SK-N-SH (cell line): Measurements from ENCODE around the gene TRPM3. TPM values are rescaled to one million over a fixed set of nuclear protein-coding genes. Genes with fewer than 3 reads are reported as not detected.

Experiments
- CTCF ChIA-PET: fragments of 300-600, 350-600 bp; formaldehyde crosslinking; extraction: SDS; loops from one replicate; lab custom pipeline; 2021; lab: Yijun Ruan, JAX
- POLR2A ChIA-PET: fragments of 350-600 bp; sonication (Branson Sonifier 250); formaldehyde crosslinking; extraction: SDS; loops from one replicate; lab custom pipeline; 2020; ENCODE audit warnings: antibody characterized with exemption, inconsistent platforms; lab: Yijun Ruan, JAX
- DNase-seq: peaks from one replicate; pipeline ENCODE4 v3.0.0; 2012
- H2AFZ ChIP-seq: fragments of 200-600 bp; sonication (generic); 2 replicates; pipeline ENCODE4 v1.8.1; 2016; ENCODE audit warnings: antibody characterized with exemption, mild to moderate bottlenecking, low read depth
- H3F3A ChIP-seq: fragments of 200-600 bp; sonication (generic); replicated peaks from 2 replicates; pipeline ENCODE3; 2016; ENCODE audit warnings: antibody characterized with exemption, mild to moderate bottlenecking; ENCODE audit not compliant: insufficient read depth
- H3K27ac ChIP-seq, 2 experiments: fragments of 200-500 bp in 1 of 2; fragments of 200-600 bp in 1 of 2; sonication (Bioruptor generic) in 1 of 2; sonication (generic), shearing (Covaris generic) in 1 of 2; 2 replicates each; pipeline versions ENCODE4 v1.5.1 to v1.6.1; 2014 to 2016; ENCODE audit warnings: low read depth in 2 of 2, inconsistent platforms in 1 of 2, low read length in 1 of 2, mild to moderate bottlenecking in 1 of 2, mixed read lengths in 1 of 2
- H3K27me3 ChIP-seq: fragments of 200-600 bp; sonication (generic), shearing (Covaris generic); 2 replicates; pipeline ENCODE4 v1.6.1; 2016; ENCODE audit warnings: mixed run types; ENCODE audit not compliant: insufficient read depth
- H3K36me3 ChIP-seq, 2 experiments: fragments of 200-500 bp in 1 of 2; fragments of 200-600 bp in 1 of 2; sonication (Bioruptor generic) in 1 of 2; sonication (generic) in 1 of 2; replicated peaks in 1 of 2; 2 replicates each; pipeline versions ENCODE3 to v1.5.1; 2014 to 2016; ENCODE audit warnings: low read length in 1 of 2, mild to moderate bottlenecking in 1 of 2; ENCODE audit not compliant: insufficient read depth in 2 of 2, control insufficient read depth in 1 of 2
- H3K4me1 ChIP-seq, 2 experiments: fragments of 200-500 bp in 1 of 2; fragments of 200-600 bp in 1 of 2; sonication (Bioruptor generic) in 1 of 2; sonication (generic), shearing (Covaris generic) in 1 of 2; 2 replicates each; pipeline versions ENCODE4 v1.5.1 to v1.6.1; 2014 to 2016; ENCODE audit warnings: low read depth in 1 of 2, low read length in 1 of 2, mixed run types in 1 of 2; ENCODE audit not compliant: insufficient read depth in 2 of 2, control insufficient read depth in 1 of 2
- H3K4me2 ChIP-seq: fragments of 200-600 bp; sonication (generic), shearing (Covaris generic); 2 replicates; pipeline ENCODE4 v1.6.1; 2017; ENCODE audit warnings: mixed run types
- H3K4me3 ChIP-seq, 2 experiments: fragments of 200-500 bp in 1 of 2; fragments of 200-600 bp in 1 of 2; sonication (Bioruptor generic) in 1 of 2; sonication (generic), shearing (Covaris generic) in 1 of 2; 2 replicates each; pipeline versions ENCODE4 v1.5.1 to v1.8.1; 2014 to 2016; ENCODE audit warnings: low read depth in 2 of 2, inconsistent platforms in 1 of 2, low read length in 1 of 2, mild to moderate bottlenecking in 1 of 2, mixed read lengths in 1 of 2, moderate library complexity in 1 of 2
- H3K79me2 ChIP-seq: fragments of 200-600 bp; sonication (generic); 2 replicates; pipeline ENCODE4 v1.8.1; 2017; ENCODE audit warnings: mild to moderate bottlenecking; ENCODE audit not compliant: insufficient read depth
- H3K9ac ChIP-seq: fragments of 200-600 bp; sonication (generic); 2 replicates; pipeline ENCODE4 v1.6.1; 2017; ENCODE audit warnings: mixed run types
- H3K9me2 ChIP-seq: fragments of 200-600 bp; sonication (generic); 2 replicates; pipeline ENCODE4 v1.6.1; 2017; ENCODE audit warnings: mixed run types
- H3K9me3 ChIP-seq: fragments of 200-600 bp; sonication (generic); 2 replicates; pipeline ENCODE4 v1.6.1; 2017; ENCODE audit warnings: mixed run types, mild to moderate bottlenecking, moderate library complexity
- H4K20me1 ChIP-seq: fragments of 200-600 bp; sonication (generic); 2 replicates; pipeline ENCODE4 v1.6.1; 2017; ENCODE audit warnings: mild to moderate bottlenecking, mixed run types; ENCODE audit not compliant: insufficient read depth
- CHD2 ChIP-seq: fragments of 150-350 bp; IDR thresholded peaks from 2 replicates; pipeline ENCODE4 v1.6.1; 2018; ENCODE audit warnings: low read length; ENCODE audit not compliant: partially characterized antibody
- CTCF ChIP-seq: fragments of 200-600 bp; sonication (generic); IDR thresholded peaks from 2 replicates; pipeline ENCODE4 v1.6.1; 2017; ENCODE audit warnings: antibody characterized with exemption, mild to moderate bottlenecking, moderate library complexity
- ELF1 ChIP-seq: IDR thresholded peaks from 2 replicates; pipeline ENCODE4 v1.4.0; 2012
- FOSL2 ChIP-seq: IDR thresholded peaks from 2 replicates; pipeline ENCODE4 v1.4.0; 2012; ENCODE audit warnings: low read depth, mild to moderate bottlenecking, moderate library complexity, borderline replicate concordance
- GATA2 ChIP-seq: sonication (generic); formaldehyde crosslinking; IDR thresholded peaks from 2 replicates; pipeline ENCODE4 v1.5.0; 2020; ENCODE audit warnings: mild to moderate bottlenecking, missing genetic modification reagents
- MXI1 ChIP-seq: IDR thresholded peaks from 2 replicates; pipeline ENCODE4 v1.6.1; 2012; ENCODE audit warnings: mild to moderate bottlenecking, low read depth, low read length, improper control_type of control experiment
- PBX3 ChIP-seq: IDR thresholded peaks from 2 replicates; pipeline ENCODE4; 2012
- POLR2AphosphoS5 ChIP-seq: IDR thresholded peaks from 2 replicates; pipeline ENCODE4 v1.6.1; 2012; ENCODE audit warnings: low read depth, low read length
- RAD21 ChIP-seq: IDR thresholded peaks from 2 replicates; pipeline ENCODE4 v1.6.1; 2012; ENCODE audit warnings: mild to moderate bottlenecking, low read length
- RCOR1 ChIP-seq: fragments of 150-350 bp; IDR thresholded peaks from 2 replicates; pipeline ENCODE4 v1.6.1; 2017; ENCODE audit warnings: antibody characterized with exemption, low read length
- REST ChIP-seq: IDR thresholded peaks from 2 replicates; pipeline ENCODE4 v1.6.1; 2012; ENCODE audit warnings: mild to moderate bottlenecking, low read depth, low read length, moderate library complexity
- RXRA ChIP-seq: IDR thresholded peaks from 2 replicates; pipeline ENCODE4 v1.4.0; 2012; ENCODE audit warnings: low read depth, mild to moderate bottlenecking, borderline replicate concordance
- SMC3 ChIP-seq: IDR thresholded peaks from 2 replicates; pipeline ENCODE4 v1.6.1; 2012; ENCODE audit warnings: low read depth, low read length, improper control_type of control experiment
- TAF1 ChIP-seq: IDR thresholded peaks from 2 replicates; pipeline ENCODE4 v1.6.1; 2012; ENCODE audit warnings: low read depth, mild to moderate bottlenecking, low read length, moderate library complexity, borderline replicate concordance
- TEAD4 ChIP-seq: IDR thresholded peaks from 2 replicates; pipeline ENCODE4 v1.4.0; 2012; ENCODE audit warnings: mild to moderate bottlenecking, borderline replicate concordance; ENCODE audit not compliant: insufficient read depth
- YY1 ChIP-seq: IDR thresholded peaks from 2 replicates; pipeline ENCODE4 v1.4.0; 2012; ENCODE audit warnings: low read depth, mild to moderate bottlenecking
- WGBS: methylation state at CpG from one replicate; pipeline ENCODE4 v1.1.6; 2017; ENCODE audit warnings: low lambda C conversion rate; 5-methylcytosine and 5-hydroxymethylcytosine counted together
- polyA plus RNA-seq, 3 experiments: library from polyadenylated mRNA; depleted of rRNA; stranded (reverse); fragments of >200 nt; gene quantifications; 2 replicates each; pipeline ENCODE4 v1.2.3, GENCODE V29; 2012

Gene TRPM3
- polyA plus RNA-seq, 1 of the 3 experiments (the other 2 are of a cell fraction) = not detected

- no peak for DNase-seq
- TF ChIP-seq SMC3 = peak; percentile 49
- peak; percentile 86 for TF ChIP-seq RAD21
- TF ChIP-seq RCOR1 = no peak
- TF ChIP-seq CTCF = peak; percentile 83
- Histone ChIP-seq H3K9me3 (no peaks in the 10 kb centered on the region), H3K27ac (no peak overlapping the region), H3K4me3 (peak overlapping the region in 1 of 2 experiments; percentile 24; a peak in 2 of 4 replicates), H3F3A (no peaks in the 10 kb centered on the region), H3K36me3 (no peaks in the 10 kb centered on the region), H3K27me3 (peaks cover 34% of the 10 kb centered on the region), H4K20me1 (no peaks in the 10 kb centered on the region), H3K9ac (no peak overlapping the region), H3K9me2 (no peaks in the 10 kb centered on the region), H3K4me1 (no peaks in the 10 kb centered on the region), H3K79me2 (no peaks in the 10 kb centered on the region), H2AFZ (no peak overlapping the region), H3K4me2 (peak overlapping the region; percentile 68)
- 21% methylated on average over 15 of the region's 15 CpGs for WGBS
- CTCF ChIA-PET = interaction anchor here (0.7 to 3.1 kb wide), 34 partner anchors 9 to 1179 kb away, joined by 3 to 80 read pairs (median 4); no protein-coding TSS in a partner anchor
- POLR2A ChIA-PET = no interaction called here
Observed at GRCh38 chr9:70639853-70640814, 481.3 kb downstream of the TRPM3 start.

DNA sequence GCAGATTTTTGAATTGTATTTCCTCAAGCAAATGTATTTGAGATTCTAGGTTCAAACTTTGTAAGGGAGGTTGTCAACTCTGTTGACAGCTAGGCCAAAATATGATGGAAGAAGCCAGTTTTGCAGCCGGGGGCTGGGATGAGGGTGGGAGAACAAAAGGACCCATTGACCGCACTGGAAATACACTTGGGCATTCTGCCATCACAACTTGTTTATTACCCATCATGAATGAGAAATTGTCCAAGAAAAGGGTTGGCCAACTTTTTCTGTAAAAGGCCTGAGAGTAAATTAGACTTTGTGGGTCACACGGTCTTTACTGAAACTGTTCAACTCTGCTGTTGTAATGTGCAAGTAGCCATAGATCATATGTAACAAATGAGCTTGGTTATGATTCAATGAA is 485.6 kb downstream of the TRPM3 start:
- Histone ChIP-seq H3F3A (no peaks in the 10 kb centered on the region), H3K4me2 (no peak overlapping the region), H3K79me2 (no peaks in the 10 kb centered on the region), H3K9me3 (no peaks in the 10 kb centered on the region), H3K4me1 (no peaks in the 10 kb centered on the region), H3K36me3 (no peaks in the 10 kb centered on the region), H2AFZ (no peak overlapping the region), H3K9me2 (no peaks in the 10 kb centered on the region), H3K9ac (no peak overlapping the region), H4K20me1 (no peaks in the 10 kb centered on the region), H3K4me3 (no peak overlapping the region), H3K27me3 (peaks cover 14% of the 10 kb centered on the region; the same call in 1 of the 2 replicates), H3K27ac (no peak overlapping the region)
- POLR2A ChIA-PET = no interaction called here
- TF ChIP-seq SMC3 (no peak), PBX3 (no peak), MXI1 (no peak), TEAD4 (no peak), ELF1 (no peak), GATA2 (CRISPR knock-in tag) (no peak), POLR2AphosphoS5 (no peak), RXRA (no peak), CHD2 (no peak), TAF1 (no peak), YY1 (no peak), FOSL2 (no peak), REST (no peak)
- CTCF ChIA-PET = interaction anchor here (0.9 to 2.4 kb wide), 3 partner anchors 531 to 615 kb away, joined by 3 to 9 read pairs (median 4); no protein-coding TSS in a partner anchor
- DNase-seq = no peak
- 73% methylated on average over 3 of the region's 3 CpGs for WGBS
